Umbilical cord (tissue), 2 donors: ENCODE measurements around the gene RFNG. TPM values are rescaled to one million over a fixed set of nuclear protein-coding genes. Genes with fewer than 3 reads are reported as not detected.
A peak's percentile ranks its signal among the peaks of the same experiment; 100 is the strongest.

Experiments used
- DNase-seq: peaks from one replicate; pipeline ENCODE4 v3.0.0-alpha.2; 2015; ENCODE audit warnings: low spot score
- total RNA-seq: library from RNA; depleted of rRNA; stranded (reverse); fragments of >200 nt; gene quantifications from one replicate; pipeline ENCODE4 v1.2.3, GENCODE V29; 2014; ENCODE audit warnings: low replicate concordance; ENCODE audit not compliant: insufficient read depth

The RFNG gene
- total RNA-seq, 1 donor from 2014 or later, result 33.2 TPM

DNA sequence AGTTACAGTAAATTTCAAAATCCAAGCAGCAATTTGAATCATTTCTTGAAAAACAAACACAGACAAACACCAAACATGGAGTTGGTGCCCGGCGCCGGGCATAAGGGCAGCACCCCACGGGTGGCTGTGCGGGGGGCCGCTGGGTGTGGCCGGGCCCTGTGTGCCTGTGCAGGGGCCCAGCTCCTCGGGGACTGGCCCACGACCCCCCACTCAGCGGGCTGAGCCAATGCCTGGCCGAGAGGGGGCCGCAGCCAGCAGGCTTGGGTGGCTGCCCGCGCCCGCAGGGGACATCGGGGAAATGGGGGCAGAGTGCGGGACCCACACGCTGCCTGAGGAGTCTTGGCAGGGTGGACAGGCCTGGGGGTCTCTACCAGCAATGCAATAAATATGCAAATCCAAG lies 26.8 kb upstream of the RFNG start:
- no peak for DNase-seq

DNA sequence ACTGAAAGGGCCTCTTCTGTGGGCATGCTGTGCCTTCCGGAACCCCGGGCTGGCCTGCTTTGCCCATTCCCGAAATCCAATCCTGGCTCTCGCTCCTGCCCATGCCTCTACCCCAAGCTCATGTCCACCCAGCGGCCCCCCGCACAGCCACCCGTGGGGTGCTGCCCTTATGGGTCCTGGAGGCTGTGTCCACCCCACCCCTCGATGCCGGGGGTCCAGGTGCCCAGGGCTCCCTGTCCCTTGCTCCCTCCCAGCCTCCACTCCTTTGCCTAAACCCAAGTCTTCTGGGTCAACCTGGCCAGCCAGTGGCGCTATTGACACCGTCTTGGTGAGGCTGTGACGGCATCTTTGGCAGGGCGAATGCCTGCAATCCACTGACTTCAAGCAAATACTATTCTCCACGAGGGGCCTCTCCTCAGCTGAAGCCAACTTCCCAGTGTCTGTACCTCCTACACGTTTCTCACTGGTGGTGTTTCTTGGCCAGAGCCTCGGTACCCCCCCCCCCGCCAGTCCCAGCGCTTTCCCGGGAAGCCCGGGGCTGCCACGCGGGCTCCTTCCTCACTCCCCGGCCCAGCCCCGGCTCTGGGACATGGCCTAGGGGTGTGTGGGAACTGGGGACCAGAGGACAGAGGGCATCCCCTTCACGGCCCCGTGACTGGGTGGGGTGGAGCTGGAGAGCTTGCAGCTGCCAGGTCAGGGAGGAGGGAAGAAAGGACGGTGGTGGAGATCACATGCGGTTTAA lies 26.2 kb upstream of the RFNG start:
- no peak for DNase-seq

GRCh38 chr17:82076785-82077591 lies 25.4 kb upstream of the RFNG start:
- DNase-seq, result no peak

DNA sequence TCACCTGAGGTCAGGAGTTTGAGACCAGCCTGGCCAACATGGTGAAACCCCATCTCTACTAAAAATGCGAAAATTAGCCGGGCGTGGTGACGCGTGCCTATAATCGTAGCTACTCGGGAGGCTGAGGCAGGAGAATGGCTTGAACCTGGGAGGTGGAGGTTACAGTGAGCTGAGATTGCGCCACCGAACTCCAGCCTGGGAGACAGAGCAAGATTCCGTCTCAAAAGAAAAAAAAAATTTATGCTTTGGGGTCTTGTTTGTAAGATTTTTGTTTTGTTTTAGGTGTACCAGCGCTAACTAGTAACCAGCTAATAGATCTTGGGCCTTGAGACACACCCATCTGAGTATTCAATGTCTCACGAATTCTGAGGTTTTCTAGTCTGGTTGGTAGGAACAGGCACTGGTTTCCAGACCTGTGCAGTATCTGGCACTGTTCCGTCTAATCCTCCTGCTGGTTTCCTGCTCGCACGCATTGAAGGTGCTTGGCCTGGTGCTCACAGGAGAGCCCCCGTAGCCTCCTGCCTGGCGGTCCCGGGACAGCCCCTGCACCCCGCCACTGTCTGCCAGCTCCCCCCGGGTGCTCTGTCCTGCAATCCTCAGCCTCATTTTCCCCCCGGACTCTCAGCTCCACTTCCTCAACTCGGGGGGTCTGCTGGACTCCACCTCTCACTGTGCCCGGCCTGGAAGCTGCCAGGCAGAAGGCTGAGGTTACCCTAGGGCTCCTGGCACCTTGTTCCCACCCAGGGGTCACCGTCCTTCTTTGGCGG lies 24.6 kb upstream of the RFNG start:
- DNase-seq, result no peak

GRCh38 chr17:82073446-82073845 lies 21.8 kb upstream of the RFNG start:
- DNase-seq, result no peak

DNA sequence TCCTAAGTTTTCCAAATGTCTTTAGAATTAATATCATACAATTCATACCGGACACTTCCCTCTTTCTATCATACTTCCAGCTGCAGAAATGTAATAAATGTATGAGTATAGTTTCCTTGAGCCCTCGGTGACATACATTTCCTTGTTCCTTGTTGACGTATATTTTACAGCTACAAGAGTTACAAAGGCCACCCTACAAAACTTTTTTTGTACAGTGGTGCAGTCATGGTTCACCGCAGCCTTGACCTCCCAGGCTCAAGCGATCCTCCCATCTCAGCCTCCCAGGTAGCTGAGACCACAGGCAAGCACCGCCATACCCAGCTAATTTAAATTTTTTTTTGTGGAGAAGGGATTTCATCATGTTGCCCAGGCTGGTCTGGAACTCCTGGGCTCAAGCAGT lies 21.2 kb upstream of the RFNG start:
- DNase-seq, result no peak

DNA sequence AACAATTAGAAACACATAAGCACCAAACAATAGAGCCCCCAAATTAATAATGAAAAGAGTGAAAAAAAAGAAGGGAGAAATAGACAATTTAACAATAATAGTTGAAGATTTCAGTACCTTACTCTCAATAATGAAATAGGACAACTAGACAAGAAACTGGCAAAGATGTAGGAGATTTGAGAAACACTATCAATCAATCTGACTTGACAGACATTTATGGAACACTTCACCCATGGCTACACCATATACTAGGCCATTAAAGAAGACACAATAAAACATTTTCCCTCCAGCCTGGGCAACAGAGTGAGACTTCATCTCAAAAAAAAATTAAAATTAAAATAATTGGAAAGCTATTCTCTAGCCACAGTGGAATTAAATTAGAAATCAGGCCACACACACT lies 19.0 kb upstream of the RFNG start:
- DNase-seq, result no peak

- peak; percentile 25 for DNase-seq
These were observed 14.2 kb upstream of the RFNG start, which contains the start of gene DUS1L for GRCh38 chr17:82065638-82066303. DUS1L (minus strand) TSS chr17:82065804; CDS start chr17:82065059, 745 bp downstream.

DNA sequence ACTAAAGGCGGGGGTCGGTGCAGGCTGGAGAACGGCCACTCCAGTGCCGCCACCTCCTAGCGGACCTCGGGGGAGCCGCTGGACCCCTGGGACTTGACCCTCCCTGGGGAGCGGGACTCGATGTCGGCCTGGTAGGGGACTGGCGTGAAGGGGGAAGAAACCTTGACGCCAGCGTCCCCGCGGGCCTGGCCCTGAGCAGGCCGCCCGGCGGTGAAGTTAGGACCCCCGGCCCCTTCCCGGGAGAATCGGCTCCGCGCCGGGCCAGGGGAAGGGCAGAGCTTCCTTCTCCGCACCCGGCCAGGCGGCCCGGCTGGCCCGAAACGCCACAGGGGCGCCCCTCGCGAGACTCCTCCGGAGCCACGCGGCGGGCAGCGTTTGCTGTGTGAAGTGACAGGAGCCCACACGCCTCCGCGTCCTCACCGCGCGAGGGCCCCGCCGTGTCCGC lies 13.6 kb upstream of the RFNG start:
- DNase-seq, result no peak

DNA sequence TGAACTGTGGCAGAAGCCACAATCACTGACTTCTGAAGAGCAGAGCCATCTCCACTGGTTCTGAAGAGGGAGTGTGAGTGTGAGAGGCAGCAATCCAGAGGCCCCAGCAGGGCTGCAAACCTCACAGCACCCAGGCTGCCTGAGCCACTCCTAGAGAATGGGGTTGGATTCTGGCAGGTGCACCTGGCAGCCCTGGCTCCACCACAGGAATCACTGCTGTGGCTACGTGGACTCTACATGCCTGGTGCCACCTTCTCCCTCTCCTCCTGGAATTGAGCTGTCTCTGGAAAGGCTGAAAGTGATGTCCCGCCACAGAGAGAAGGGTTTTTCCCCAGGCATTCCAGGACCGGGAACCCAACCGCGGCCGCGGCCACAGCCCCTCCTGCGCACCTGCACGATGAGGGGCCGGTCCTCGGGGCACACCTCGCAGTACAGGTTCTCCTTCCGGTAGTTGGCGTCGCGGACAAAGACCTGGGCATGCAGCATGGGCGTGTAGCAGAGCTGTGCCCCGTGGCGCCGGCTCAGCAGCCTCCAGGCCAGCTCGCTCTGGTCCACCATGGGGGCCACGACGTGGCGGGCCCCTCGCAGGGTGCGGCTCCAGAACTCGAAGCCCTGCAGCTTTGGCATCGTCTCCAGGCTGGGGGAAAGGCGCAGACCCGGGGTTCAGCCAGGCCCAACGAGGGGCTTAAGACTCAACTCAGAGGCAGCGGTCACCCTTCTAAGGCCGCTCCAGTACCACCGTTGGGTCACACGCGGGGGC lies 13.0 kb upstream of the RFNG start:
- DNase-seq, result no peak

DNA sequence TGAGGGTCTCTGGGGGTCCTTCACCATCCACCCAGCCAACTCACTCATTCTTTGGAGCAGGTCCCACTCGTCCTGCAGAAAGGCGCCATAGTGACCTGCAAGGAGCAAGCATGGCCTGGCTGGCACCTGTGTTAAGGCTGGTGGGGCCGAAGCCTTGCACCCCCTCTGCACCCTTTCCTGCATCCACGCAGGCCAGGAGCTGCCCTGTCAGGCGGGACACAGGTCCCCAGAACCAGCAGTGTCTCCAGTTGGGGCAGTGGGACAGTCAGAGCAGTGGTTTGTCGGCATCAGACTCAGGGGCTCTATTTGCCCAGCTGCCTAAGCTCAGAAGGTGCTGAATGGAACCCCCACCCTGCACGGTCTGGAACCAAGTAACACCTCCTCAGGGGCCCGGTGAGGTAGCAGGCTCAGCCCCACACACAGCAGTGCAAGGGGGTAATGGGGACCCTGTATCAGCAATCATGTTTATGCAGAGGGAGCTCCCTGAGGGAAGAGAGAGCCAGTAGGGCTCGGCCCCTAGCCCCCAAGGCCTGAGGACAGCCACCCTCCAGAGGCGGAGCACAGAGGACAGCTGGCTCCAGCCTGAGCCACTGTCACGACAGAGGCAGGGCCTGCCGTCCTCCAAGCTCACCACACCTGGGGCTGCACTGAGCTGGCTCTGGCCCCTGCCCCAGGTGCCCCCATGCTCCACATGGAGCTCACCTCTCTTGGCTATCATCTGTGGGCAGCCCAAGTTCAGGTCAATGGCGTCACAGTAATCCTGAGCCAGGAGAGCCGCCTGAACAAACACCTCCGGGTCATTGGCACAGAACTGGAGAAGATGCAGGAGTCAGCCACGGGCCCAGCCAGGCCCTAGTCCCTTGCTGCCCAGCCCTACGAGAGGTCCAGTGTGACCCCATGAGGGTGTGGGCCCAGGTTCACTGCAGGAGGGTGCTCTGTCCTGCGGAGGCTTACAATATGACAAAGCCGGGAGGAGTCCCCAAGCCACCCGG lies 12.1 kb upstream of the RFNG start:
- no peak for DNase-seq

- DNase-seq, result no peak
These were observed 11.4 kb upstream of the RFNG start for GRCh38 chr17:82062984-82063368.

- no peak for DNase-seq
These were observed 10.7 kb upstream of the RFNG start for GRCh38 chr17:82062076-82062983.

GRCh38 chr17:82061047-82061925 lies 9.7 kb upstream of the RFNG start:
- DNase-seq, result no peak

DNA sequence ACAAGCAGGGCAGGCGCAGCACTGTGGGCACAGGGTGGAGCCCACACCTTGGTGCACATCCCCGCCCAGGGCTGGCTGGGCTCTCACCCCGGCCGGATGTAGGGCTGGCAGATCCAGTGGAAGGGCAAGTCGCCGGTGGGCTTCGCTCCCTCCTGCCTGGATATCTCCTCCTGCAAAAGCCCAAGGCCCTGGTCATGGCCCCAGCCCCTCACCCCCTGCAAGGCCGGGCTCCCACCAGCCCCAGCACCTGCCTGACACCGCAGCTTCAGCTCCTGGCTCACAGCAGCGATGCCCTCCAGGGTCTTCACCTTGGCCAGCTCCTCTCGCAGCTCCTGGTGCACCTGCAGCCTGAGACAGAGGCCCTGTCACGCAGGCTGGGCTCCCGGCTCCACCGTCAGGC lies 9.0 kb upstream of the RFNG start:
- DNase-seq, result no peak

GRCh38 chr17:82060001-82060380 lies 8.4 kb upstream of the RFNG start:
- DNase-seq, result no peak

DNA sequence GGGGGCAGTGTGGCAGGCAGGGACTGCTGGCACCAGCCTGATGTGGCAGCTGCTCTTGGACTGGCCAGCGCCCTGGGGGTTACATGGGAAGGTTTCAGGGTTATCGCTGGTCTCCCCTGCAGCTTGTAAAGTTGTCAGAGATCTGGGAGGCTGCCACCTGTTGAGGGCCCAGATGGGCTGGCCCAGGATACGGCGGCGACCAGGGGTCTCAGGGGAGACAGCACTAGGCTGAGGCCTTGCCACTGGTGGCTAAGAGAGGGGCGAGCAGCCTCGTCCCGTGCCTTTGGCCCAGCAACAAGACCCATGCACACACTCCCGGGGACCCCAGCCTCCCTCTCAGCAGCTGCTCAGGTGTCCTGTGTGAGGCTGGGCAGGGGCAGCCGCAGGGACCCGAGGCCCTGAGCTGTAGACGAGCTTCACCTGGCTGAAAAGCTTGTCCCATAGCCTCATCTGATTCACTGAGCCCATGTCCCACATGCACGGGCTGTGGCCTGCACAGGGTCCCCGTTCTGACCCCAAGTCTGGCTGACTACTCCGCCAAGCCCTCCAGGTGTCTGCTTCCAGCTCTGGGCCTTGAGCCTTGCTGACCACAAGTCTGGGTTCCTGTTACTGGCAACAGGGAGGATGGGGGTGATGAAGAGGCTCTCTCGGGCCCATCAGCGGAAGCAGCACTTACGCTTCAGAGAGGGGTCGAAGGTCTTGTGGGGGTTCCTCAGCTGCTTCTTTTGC lies 7.8 kb upstream of the RFNG start:
- DNase-seq, result no peak
